ENCODE results near the gene TADA2A.
"Not testable (repeated sequence)": the region's sequence is repeated elsewhere in the genome, so short reads cannot be mapped to it uniquely, and the experiment has no call there.

The TADA2A gene

DNA sequence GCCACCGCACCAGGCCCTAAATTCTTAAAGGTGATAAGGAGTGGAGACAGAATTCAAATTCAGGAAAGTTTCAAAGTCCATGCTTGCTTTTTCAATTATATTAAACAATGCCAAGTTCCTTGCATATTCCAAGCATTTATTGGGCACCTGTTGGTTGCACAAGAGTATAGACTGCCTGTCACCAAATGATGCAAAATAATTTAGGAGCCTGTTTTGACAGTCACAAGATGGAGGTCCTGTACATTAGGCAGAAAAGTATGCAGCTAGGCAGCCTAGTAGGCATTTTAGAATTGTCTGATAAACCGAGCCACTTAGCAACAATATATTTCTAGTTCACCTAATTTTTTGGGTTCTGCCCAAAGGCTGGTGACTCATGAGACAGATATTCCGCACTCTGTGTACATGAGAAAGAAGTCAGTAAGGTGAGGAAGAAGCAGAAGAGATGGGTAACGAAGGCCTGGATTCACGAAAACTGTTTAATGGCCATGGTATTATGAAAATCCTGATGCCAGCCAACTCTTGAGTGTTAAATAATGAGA is 7.4 kb upstream of the TADA2A start:
- in situ Hi-C loops (cut with HindIII; ENCODE audit: low sequenced_read_pairs): no loop called here

- in situ Hi-C loops (cut with HindIII; ENCODE audit: low sequenced_read_pairs): no loop called here
These were observed 6.2 kb upstream of the TADA2A start for GRCh38 chr17:37400505-37400904.

DNA sequence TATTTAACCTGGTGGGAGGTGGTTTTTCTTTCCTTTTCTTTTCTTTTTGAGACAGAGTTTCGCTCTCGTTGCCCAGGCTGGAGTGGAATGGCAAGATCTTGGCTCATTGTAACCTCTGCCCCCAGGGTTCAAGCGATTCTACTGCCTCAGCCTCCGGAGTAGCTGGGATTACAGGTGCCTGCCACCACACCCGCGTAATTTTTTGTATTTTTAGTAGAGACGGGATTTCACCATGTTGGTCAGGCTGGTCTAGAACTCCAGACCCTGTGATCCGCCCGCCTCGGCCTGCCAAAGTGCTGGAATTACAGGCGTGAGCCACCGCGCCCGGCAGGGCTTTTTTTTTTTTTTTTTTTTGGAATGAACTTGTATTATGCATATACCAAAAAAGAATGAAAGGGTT is 1.2 kb upstream of the TADA2A start:
- in situ Hi-C loops (cut with HindIII; ENCODE audit: low sequenced_read_pairs): not testable (repeated sequence)

GRCh38 chr17:37405955-37406634 is 591 bp upstream of the TADA2A start:
- in situ Hi-C loops (cut with HindIII; ENCODE audit: low sequenced_read_pairs): no loop called here

GRCh38 chr17:37408145-37408479 is 1.4 kb downstream of the TADA2A start:
- in situ Hi-C loops (cut with HindIII; ENCODE audit: low sequenced_read_pairs): not testable (repeated sequence)

- in situ Hi-C loops (cut with HindIII; ENCODE audit: low sequenced_read_pairs): no loop called here
These were observed 3.7 kb downstream of the TADA2A start for GRCh38 chr17:37410357-37410756.

DNA sequence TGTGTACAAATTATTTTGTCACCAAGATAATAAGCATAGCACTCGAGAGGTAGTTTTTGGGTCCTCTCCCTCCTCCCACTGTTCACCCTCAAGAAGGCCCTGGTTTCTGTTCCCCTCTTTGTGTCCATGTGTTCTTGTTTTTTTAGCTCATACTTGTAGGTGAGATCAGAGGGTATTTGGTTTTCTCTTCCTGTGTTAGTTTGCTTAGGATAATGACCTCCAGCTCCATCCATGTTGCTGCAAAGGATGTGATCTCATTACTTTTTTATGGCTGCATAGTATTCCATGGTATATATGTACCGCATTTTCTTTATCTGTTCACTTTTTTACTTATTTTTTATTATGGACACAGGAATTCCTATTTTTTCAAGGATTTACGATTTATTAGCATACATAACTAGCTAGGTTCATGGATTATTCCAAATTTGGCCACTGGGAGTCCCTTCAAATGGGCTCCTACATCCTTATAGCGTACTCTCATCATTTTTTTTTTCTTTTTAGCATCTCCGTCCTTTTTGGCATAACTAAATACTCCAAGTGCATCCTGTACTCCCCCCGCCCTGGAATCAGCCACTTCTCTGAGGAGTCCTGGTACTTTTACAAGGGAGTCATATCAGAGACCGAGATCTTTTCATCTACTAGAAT is 7.3 kb downstream of the TADA2A start:
- in situ Hi-C loops (cut with HindIII; ENCODE audit: low sequenced_read_pairs): no loop called here

GRCh38 chr17:37417852-37418251 is 11.2 kb downstream of the TADA2A start:
- in situ Hi-C loops (cut with HindIII; ENCODE audit: low sequenced_read_pairs): no loop called here

DNA sequence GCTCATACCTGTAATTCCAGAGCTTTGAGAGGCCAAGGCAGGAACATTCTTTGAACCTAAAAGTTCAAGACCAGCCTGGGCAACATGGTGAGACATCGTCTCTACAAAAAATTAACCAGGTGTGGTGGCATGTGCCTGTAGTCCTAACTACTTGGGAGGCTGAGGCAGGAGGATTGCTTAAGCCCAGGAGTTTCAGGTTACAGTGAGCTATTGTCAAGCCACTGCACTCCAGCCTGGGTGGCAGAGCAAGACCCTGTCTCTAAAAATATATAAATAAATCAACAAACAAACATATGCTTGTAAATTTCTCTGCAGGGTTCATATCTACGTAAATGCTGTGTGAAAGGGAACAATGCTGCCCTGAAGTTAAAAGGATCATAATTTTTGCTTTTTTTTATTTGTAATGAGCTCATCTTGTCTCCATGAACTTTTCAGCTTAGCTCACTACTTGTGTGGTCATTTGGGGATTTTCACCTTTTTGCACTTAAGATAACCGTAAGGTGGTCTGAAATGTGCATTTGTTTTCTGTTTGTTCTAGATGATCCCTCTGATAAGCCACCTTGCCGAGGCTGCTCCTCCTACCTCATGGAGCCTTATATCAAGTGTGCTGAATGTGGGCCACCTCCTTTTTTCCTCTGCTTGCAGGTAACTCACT is 16.4 kb downstream of the TADA2A start:
- in situ Hi-C loops (cut with HindIII; ENCODE audit: low sequenced_read_pairs): no loop called here

DNA sequence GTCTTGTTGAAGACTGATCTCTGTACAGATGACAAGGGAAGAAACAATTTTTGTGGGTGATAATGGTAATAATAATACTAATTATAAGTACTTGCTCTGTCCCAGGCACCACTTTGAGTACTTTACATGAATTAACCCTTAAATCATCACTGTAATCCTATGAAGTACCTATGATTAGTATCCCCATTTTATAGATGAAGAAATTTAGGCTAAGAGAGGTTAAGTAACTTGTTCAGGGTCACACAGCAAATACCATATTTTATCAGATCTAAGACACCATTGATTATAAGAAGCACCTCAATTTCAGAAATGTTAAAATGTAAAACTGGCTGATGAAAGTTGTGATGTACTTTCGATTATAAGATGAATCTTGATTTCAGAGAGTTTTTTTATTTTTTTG is 18.6 kb downstream of the TADA2A start:
- in situ Hi-C loops (cut with HindIII; ENCODE audit: low sequenced_read_pairs): no loop called here

DNA sequence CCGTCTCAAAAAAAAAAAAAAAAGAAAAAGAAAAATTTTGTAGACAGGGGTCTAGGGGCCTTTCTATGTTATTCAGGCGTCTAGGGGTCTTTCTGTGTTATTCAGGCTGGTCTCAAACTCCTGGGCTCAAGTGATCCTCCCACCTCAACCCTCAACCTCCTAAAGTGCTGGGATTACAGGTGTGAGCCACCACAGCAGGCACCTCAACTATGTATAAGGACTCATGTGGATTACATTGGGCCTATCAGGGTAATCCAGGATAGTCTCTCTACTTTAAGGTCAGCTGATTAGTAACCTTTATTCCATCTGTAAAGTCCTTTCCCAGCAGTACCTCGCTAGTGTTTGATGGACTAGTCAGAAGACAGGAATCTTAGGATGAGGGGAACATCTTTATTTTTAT is 22.4 kb downstream of the TADA2A start:
- in situ Hi-C loops (cut with HindIII; ENCODE audit: low sequenced_read_pairs): no loop called here

DNA sequence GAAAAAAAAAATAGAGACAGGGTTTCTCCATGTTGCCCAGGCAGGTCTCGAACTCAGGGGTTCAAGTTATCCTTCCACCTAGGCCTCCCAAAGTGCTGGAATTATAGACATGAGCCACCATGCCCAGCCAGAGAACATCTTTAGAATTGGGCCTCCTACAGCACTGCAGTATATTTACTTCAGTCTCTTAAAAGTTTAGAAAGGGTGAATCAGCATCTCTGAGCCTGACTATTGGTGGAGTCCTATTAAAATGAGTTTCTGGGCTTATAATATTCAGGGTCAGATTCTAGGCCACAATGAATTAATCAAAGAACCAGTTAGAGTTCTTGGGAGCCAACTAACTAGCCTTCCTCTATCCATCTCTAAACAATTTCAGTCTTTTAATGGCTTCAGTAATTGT is 22.8 kb downstream of the TADA2A start:
- in situ Hi-C loops (cut with HindIII; ENCODE audit: low sequenced_read_pairs): no loop called here

DNA sequence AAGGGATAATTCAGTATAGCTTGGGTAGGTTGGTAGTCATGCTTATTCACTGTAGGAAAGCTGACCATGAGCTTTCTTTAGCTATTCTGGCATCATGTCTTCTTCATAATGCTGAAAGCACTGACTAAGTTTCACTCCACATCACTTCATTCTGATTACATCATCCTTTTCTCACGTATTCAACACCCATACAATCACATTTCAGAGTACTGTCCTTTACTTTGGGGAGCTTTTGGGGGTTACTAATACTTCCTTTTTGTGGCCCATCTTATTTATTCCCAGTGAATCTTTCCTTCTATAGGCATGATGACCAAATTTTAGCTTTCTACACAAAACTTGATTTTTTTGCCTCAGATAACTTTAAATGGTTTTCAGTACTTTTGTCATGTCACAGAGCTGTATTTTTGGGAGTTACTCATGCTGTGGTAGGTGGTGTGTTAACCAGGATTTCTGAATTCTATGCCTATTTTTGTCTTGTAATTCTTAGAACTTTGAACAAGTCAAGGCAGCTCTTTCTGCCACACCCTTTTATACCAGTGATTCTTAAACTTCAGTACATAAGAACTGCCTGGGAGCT is 23.5 kb downstream of the TADA2A start:
- in situ Hi-C loops (cut with HindIII; ENCODE audit: low sequenced_read_pairs): no loop called here

DNA sequence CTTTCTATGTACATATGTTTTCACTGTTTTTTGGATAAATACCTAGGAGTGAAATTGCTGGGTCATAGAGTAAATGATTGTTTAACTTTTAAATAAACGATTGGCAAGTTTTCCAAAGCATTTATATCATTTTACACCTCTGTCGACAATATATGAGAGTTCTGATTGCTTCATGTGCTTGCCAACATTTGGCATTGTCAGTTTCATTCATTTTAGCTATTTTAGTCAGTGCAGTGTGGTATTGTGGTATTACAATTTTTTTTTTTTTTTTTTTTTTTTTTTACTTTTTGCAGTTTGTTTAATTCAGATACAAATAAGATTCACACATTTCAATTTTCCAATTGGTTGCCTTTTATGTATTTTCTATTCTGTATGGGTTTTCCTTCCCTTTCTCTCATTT is 26.0 kb downstream of the TADA2A start:
- in situ Hi-C loops (cut with HindIII; ENCODE audit: low sequenced_read_pairs): no loop called here

DNA sequence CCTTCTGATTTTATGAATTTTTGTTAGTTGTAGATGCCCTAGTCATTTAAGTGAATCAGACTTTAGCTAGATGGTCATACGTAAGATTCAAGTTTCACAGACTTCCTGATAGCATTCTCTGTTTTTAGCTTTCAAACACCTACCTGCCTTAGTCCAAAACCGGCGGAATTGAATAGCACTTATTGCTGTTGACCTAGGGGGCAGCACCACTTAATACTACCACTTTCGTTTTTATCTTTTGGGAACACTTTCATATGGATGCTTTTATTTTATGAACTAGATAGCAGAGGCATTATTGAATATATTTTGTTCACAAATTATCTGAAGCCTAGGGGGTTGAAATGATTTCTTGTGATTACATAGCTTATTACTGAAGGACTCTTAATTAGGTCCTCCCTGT is 31.5 kb downstream of the TADA2A start:
- in situ Hi-C loops (cut with HindIII; ENCODE audit: low sequenced_read_pairs): no loop called here

- in situ Hi-C loops (cut with HindIII; ENCODE audit: low sequenced_read_pairs): no loop called here
These were observed 33.7 kb downstream of the TADA2A start for GRCh38 chr17:37440424-37440823.

DNA sequence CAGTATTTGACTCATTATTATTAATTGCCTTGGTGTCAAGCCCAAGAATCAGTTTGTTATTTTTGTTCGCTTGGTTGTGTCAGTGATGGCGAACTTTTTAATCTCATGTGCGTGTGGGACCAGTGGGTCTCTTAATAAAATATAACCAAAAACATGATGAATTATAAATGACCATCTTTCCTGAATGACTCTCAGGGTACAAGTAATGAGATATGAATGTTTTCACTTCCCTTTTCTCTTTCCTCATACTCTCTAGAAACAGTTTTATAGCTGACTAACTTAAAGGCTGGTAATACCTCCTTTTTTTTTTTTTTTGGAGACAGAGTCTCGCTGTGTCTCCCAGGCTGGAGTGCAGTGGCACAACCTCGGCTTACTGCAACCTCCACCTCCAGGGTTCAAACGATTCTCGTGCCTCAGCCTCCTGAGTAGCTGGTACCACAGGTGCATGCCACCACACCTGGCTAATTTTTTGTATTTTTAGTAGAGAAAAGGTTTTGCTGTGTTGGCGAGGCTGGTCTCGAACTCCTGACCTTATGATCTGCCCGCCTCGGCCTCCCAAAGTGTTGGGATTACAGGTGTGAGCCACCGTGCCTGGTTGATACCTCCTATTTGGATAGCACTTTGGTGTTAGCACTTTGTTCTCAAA is 34.8 kb downstream of the TADA2A start:
- in situ Hi-C loops (cut with HindIII; ENCODE audit: low sequenced_read_pairs): not testable (repeated sequence)

- in situ Hi-C loops (cut with HindIII; ENCODE audit: low sequenced_read_pairs): no loop called here
These were observed 39.3 kb downstream of the TADA2A start for GRCh38 chr17:37446027-37446426.

DNA sequence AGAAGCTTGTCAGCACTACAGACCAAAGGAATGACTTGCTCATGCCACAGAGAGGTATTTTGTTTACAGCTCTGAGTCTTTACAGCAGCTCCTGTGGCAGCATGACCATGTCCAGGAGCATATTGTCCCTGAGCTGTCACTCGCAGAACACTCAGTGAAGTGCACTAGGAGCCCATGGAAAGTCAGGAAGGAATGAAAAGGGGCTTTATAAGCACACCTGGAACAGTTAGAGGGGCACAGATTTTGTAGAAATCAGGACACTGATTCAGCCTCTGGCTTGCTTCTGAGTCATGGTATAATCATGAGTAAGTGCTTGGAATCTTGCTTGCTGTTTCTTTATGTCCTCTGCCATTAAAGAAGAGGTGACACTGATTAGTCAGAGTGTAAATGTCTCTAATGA is 41.0 kb downstream of the TADA2A start:
- in situ Hi-C loops (cut with HindIII; ENCODE audit: low sequenced_read_pairs): no loop called here

DNA sequence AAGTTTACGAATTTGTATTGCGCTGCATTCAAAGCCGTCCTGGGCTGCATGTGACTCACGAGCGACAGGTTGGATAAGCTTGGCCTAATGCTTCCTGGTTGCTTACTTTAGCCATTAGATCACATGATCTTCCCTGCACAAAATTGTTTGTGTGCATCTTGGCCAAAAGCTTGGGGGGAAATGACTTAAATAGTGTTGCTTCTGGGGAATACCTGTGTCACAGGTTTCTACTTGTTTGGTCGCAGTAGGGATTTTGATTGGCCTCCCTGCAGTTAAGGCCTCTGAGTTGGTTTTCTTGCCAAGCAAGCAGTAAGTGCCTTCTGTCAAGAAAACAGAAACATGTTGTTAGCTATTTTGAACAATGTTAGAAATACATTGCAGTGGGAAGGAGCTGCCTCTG is 43.4 kb downstream of the TADA2A start:
- in situ Hi-C loops (cut with HindIII; ENCODE audit: low sequenced_read_pairs): no loop called here

- in situ Hi-C loops (cut with HindIII; ENCODE audit: low sequenced_read_pairs): not testable (repeated sequence)
These were observed 51.1 kb downstream of the TADA2A start for GRCh38 chr17:37457801-37458200.

Data from endothelial cell of hepatic sinusoid (primary cell).